Measurements from ENCODE around the gene CNST. TPM values are rescaled to one million over a fixed set of nuclear protein-coding genes. Genes with fewer than 3 reads are reported as not detected.

The CNST gene
- total and polyA plus RNA-seq, 2 of the 13 experiments (the other 11 are each of a cell fraction or from before 2014, with no cell fraction given), result 6.3 to 12.4 TPM

DNA sequence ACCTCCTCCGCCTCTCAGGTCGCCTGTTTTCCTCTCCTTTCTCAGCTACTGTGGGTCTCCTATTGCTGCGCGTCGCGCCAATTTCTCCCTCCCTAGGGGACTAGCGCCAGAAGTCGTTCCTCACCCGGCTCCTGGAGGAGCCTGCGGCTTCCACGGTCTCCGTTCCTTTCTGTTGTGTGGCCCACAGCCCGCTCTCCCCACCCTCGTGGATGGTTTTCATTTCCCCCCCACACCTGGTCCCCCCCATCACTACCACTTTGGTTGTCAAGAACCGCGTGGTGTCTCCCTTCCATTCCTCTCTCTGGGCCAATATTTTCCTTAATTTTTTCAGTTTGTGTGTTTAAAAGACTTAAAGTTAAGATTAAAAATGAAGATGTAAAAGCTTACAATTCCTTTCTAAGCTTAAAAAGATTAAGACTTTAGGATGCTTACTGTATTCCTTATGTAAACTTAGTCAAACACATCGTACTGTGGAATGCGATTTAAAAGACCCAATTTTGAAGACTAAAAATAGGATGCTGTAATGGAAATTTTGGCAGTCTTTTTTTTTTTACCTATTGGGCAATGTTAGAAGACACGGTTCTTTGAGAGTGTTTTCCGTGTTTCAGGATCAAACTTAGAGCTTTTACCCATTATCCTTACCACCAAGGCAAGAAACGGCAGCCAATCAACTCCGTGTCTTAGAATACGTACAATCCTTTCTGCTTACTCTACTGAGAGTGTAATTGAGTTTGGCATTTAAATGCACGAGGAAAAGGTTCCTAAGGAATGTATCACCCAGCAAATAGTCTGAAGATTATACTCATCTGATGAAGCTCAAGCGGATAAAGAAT, 773 bp downstream of the CNST start (continued):
- TF ChIP-seq, protein P1, sequence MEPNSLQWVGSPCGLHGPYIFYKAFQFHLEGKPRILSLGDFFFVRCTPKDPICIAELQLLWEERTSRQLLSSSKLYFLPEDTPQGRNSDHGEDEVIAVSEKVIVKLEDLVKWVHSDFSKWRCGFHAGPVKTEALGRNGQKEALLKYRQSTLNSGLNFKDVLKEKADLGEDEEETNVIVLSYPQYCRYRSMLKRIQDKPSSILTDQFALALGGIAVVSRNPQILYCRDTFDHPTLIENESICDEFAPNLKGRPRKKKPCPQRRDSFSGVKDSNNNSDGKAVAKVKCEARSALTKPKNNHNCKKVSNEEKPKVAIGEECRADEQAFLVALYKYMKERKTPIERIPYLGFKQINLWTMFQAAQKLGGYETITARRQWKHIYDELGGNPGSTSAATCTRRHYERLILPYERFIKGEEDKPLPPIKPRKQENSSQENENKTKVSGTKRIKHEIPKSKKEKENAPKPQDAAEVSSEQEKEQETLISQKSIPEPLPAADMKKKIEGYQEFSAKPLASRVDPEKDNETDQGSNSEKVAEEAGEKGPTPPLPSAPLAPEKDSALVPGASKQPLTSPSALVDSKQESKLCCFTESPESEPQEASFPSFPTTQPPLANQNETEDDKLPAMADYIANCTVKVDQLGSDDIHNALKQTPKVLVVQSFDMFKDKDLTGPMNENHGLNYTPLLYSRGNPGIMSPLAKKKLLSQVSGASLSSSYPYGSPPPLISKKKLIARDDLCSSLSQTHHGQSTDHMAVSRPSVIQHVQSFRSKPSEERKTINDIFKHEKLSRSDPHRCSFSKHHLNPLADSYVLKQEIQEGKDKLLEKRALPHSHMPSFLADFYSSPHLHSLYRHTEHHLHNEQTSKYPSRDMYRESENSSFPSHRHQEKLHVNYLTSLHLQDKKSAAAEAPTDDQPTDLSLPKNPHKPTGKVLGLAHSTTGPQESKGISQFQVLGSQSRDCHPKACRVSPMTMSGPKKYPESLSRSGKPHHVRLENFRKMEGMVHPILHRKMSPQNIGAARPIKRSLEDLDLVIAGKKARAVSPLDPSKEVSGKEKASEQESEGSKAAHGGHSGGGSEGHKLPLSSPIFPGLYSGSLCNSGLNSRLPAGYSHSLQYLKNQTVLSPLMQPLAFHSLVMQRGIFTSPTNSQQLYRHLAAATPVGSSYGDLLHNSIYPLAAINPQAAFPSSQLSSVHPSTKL (CRISPR knock-in tag; IDR thresholded peaks at IDR 0.05), result no peak
- no peak for TF ChIP-seq ZBTB42 (CRISPR knock-in tag; IDR thresholded peaks at IDR 0.05)
- TF ChIP-seq, protein P2, sequence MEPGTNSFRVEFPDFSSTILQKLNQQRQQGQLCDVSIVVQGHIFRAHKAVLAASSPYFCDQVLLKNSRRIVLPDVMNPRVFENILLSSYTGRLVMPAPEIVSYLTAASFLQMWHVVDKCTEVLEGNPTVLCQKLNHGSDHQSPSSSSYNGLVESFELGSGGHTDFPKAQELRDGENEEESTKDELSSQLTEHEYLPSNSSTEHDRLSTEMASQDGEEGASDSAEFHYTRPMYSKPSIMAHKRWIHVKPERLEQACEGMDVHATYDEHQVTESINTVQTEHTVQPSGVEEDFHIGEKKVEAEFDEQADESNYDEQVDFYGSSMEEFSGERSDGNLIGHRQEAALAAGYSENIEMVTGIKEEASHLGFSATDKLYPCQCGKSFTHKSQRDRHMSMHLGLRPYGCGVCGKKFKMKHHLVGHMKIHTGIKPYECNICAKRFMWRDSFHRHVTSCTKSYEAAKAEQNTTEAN (CRISPR knock-in tag; conservative IDR thresholded peaks at IDR 0.05), result no peak
- TF ChIP-seq ZNF615 (CRISPR knock-in tag; IDR thresholded peaks at IDR 0.05; ENCODE audit: borderline replicate concordance), result no peak
- TF ChIP-seq, protein P3, sequence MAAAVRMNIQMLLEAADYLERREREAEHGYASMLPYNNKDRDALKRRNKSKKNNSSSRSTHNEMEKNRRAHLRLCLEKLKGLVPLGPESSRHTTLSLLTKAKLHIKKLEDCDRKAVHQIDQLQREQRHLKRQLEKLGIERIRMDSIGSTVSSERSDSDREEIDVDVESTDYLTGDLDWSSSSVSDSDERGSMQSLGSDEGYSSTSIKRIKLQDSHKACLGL (CRISPR knock-in tag; IDR thresholded peaks at IDR 0.05), result peak; percentile 2; the same call in 1 of the 2 replicates
- TF ChIP-seq, protein P4, sequence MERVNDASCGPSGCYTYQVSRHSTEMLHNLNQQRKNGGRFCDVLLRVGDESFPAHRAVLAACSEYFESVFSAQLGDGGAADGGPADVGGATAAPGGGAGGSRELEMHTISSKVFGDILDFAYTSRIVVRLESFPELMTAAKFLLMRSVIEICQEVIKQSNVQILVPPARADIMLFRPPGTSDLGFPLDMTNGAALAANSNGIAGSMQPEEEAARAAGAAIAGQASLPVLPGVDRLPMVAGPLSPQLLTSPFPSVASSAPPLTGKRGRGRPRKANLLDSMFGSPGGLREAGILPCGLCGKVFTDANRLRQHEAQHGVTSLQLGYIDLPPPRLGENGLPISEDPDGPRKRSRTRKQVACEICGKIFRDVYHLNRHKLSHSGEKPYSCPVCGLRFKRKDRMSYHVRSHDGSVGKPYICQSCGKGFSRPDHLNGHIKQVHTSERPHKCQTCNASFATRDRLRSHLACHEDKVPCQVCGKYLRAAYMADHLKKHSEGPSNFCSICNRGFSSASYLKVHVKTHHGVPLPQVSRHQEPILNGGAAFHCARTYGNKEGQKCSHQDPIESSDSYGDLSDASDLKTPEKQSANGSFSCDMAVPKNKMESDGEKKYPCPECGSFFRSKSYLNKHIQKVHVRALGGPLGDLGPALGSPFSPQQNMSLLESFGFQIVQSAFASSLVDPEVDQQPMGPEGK (CRISPR knock-in tag; IDR thresholded peaks at IDR 0.05), result peak; percentile 61
- no peak for TF ChIP-seq SPEN (CRISPR knock-in tag; IDR thresholded peaks at IDR 0.05; ENCODE audit: low read depth)
- TF ChIP-seq ZNF256 (CRISPR knock-in tag; conservative IDR thresholded peaks at IDR 0.05), result no peak
- peak; percentile 7; the same call in 1 of the 2 replicates for TF ChIP-seq ZSCAN25 (CRISPR knock-in tag; IDR thresholded peaks at IDR 0.05)
- TF ChIP-seq ZNF737 (CRISPR knock-in tag; IDR thresholded peaks at IDR 0.05; ENCODE audit: borderline replicate concordance), result no peak
- no peak for TF ChIP-seq ATAD3A (CRISPR knock-in tag; IDR thresholded peaks at IDR 0.05)
- TF ChIP-seq EEA1 (CRISPR knock-in tag; IDR thresholded peaks at IDR 0.05; ENCODE audit: borderline replicate concordance), result no peak
- no peak for TF ChIP-seq HIVEP1 (CRISPR knock-in tag; IDR thresholded peaks at IDR 0.05)
- TF ChIP-seq MYNN (CRISPR knock-in tag; IDR thresholded peaks at IDR 0.05; ENCODE audit: low read depth), result no peak
- TF ChIP-seq MXD3 (CRISPR knock-in tag; IDR thresholded peaks at IDR 0.05), result no peak
- no peak for TF ChIP-seq GTF2F1 (IDR thresholded peaks at IDR 0.05; ENCODE audit: low read length)
- TF ChIP-seq, protein P5, sequence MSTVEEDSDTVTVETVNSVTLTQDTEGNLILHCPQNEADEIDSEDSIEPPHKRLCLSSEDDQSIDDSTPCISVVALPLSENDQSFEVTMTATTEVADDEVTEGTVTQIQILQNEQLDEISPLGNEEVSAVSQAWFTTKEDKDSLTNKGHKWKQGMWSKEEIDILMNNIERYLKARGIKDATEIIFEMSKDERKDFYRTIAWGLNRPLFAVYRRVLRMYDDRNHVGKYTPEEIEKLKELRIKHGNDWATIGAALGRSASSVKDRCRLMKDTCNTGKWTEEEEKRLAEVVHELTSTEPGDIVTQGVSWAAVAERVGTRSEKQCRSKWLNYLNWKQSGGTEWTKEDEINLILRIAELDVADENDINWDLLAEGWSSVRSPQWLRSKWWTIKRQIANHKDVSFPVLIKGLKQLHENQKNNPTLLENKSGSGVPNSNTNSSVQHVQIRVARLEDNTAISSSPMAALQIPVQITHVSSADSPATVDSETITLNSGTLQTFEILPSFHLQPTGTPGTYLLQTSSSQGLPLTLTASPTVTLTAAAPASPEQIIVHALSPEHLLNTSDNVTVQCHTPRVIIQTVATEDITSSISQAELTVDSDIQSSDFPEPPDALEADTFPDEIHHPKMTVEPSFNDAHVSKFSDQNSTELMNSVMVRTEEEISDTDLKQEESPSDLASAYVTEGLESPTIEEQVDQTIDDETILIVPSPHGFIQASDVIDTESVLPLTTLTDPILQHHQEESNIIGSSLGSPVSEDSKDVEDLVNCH (CRISPR knock-in tag; IDR thresholded peaks at IDR 0.05), result no peak

All from HepG2 (cell line).